HEK293T (cell line): ENCODE data around the gene CNPY1.

Experiments
- ARNT ChIP-seq: fragments of 450-650 bp; IDR thresholded peaks from 2 replicates; pipeline ENCODE4 v1.6.1; 2017; ENCODE audit warnings: mild to moderate bottlenecking
- BHLHE40 ChIP-seq: fragments of 450-650 bp; IDR thresholded peaks from 2 replicates; pipeline ENCODE4 v1.6.1; 2016; ENCODE audit warnings: mild to moderate bottlenecking, moderate library complexity, borderline replicate concordance
- CTBP1 ChIP-seq: fragments of 450-650 bp; IDR thresholded peaks from 2 replicates; pipeline ENCODE4 v1.6.1; 2016; ENCODE audit warnings: borderline replicate concordance
- FOXK2 ChIP-seq: fragments of 450-650 bp; IDR thresholded peaks from 2 replicates; pipeline ENCODE4 v1.6.1; 2016; ENCODE audit warnings: mild to moderate bottlenecking
- HDGF ChIP-seq: fragments of 450-650 bp; IDR thresholded peaks from 2 replicates; pipeline ENCODE4 v1.6.1; 2017; ENCODE audit warnings: antibody characterized with exemption, borderline replicate concordance
- L3MBTL2 ChIP-seq: fragments of 450-650 bp; conservative IDR thresholded peaks from 2 replicates; pipeline ENCODE4 v1.6.1; 2016; ENCODE audit warnings: mild to moderate bottlenecking
- LEF1 ChIP-seq: fragments of 450-650 bp; IDR thresholded peaks from 2 replicates; pipeline ENCODE4 v1.6.1; 2017; ENCODE audit warnings: mild to moderate bottlenecking, borderline replicate concordance
- PKNOX1 ChIP-seq: fragments of 450-650 bp; IDR thresholded peaks from 2 replicates; pipeline ENCODE4 v1.6.1; 2016
- SP1 ChIP-seq: fragments of 450-650 bp; IDR thresholded peaks from 2 replicates; pipeline ENCODE4 v1.6.1; 2017
- SUZ12 ChIP-seq: fragments of 450-650 bp; IDR thresholded peaks from 2 replicates; pipeline ENCODE4 v1.6.1; 2016; ENCODE audit warnings: mild to moderate bottlenecking
- TARDBP ChIP-seq: fragments of 450-650 bp; IDR thresholded peaks from 2 replicates; pipeline ENCODE4 v1.6.1; 2016

- no peak for TF ChIP-seq FOXK2
- no peak for TF ChIP-seq ARNT
- TF ChIP-seq CTBP1, result no peak
- no peak for TF ChIP-seq SUZ12
- no peak for TF ChIP-seq BHLHE40
- no peak for TF ChIP-seq L3MBTL2
- no peak for TF ChIP-seq LEF1
- no peak for TF ChIP-seq TARDBP
- no peak for TF ChIP-seq HDGF
- no peak for TF ChIP-seq PKNOX1
- no peak for TF ChIP-seq SP1
These were observed 31.7 kb upstream of the CNPY1 start for GRCh38 chr7:155578016-155578415.
